NCI-H1417 treated with DMSO at 0.1 percent for 48 hours (cell line): ENCODE measurements around the gene KLRK1.
"Not testable (repeated sequence)": the region's sequence is repeated elsewhere in the genome, so short reads cannot be mapped to it uniquely, and the experiment has no call there.

Source experiments
- DNase-seq: peaks from one replicate; lab custom pipeline; 2025; lab: John Stamatoyannopoulos, UW

KLRK1 gene

GRCh38 chr12:10388624-10389413 is 1.0 kb downstream of the KLRK1 start:
- DNase-seq: no peak

- not testable (repeated sequence) for DNase-seq
Measured at GRCh38 chr12:10387498-10387897, 2.3 kb downstream of the KLRK1 start.

- DNase-seq: no peak
Measured at GRCh38 chr12:10386857-10387256, 3.0 kb downstream of the KLRK1 start.

GRCh38 chr12:10385166-10385613 is 4.7 kb downstream of the KLRK1 start:
- DNase-seq: no peak

GRCh38 chr12:10384191-10384590 is 5.7 kb downstream of the KLRK1 start:
- DNase-seq: no peak

GRCh38 chr12:10381928-10382628 is 7.8 kb downstream of the KLRK1 start:
- DNase-seq: no peak

GRCh38 chr12:10378737-10379136 is 11.1 kb downstream of the KLRK1 start:
- DNase-seq: not testable (repeated sequence)

- no peak for DNase-seq
Measured at GRCh38 chr12:10374624-10375018, 15.2 kb downstream of the KLRK1 start.

- DNase-seq: no peak
Measured at GRCh38 chr12:10372559-10372958, 17.3 kb downstream of the KLRK1 start.

- not testable (repeated sequence) for DNase-seq
Measured at GRCh38 chr12:10371893-10372535, 17.8 kb downstream of the KLRK1 start.

- no peak for DNase-seq
Measured at GRCh38 chr12:10369557-10370415, 20.1 kb downstream of the KLRK1 start.

GRCh38 chr12:10368206-10369171 is 21.4 kb downstream of the KLRK1 start:
- no peak for DNase-seq

GRCh38 chr12:10367714-10368113 is 22.1 kb downstream of the KLRK1 start:
- DNase-seq: not testable (repeated sequence)

GRCh38 chr12:10366875-10367274 is 23.0 kb downstream of the KLRK1 start:
- DNase-seq: peak; percentile 35

- no peak for DNase-seq
Measured at GRCh38 chr12:10365696-10366405, 24.0 kb downstream of the KLRK1 start.

GRCh38 chr12:10364815-10365622 is 24.8 kb downstream of the KLRK1 start:
- peak; percentile 79 for DNase-seq

- no peak for DNase-seq
Measured at GRCh38 chr12:10363914-10364814, 25.7 kb downstream of the KLRK1 start.

GRCh38 chr12:10363658-10363913 is 26.3 kb downstream of the KLRK1 start:
- DNase-seq: no peak
